NCI-H510A (cell line): Measurements from ENCODE around the gene GTF2A1.

Experiments
- DNase-seq: peaks from one replicate; lab custom pipeline; 2025; lab: John Stamatoyannopoulos, UW

The GTF2A1 gene

GRCh38 chr14:81177225-81177624, 43.5 kb downstream of the GTF2A1 start:
- no peak for DNase-seq

GRCh38 chr14:81176241-81176640, 44.5 kb downstream of the GTF2A1 start:
- DNase-seq = no peak

GRCh38 chr14:81172881-81173280, 47.9 kb downstream of the GTF2A1 start:
- no peak for DNase-seq

- no peak for DNase-seq
Measured at GRCh38 chr14:81172353-81172752, 48.4 kb downstream of the GTF2A1 start.

- no peak for DNase-seq
Measured at GRCh38 chr14:81170829-81171195, 49.9 kb downstream of the GTF2A1 start.

- DNase-seq = peak; percentile 80
Measured at GRCh38 chr14:81170104-81170828, 50.5 kb downstream of the GTF2A1 start.

- DNase-seq = no peak
Measured at GRCh38 chr14:81169711-81170103, 51.1 kb downstream of the GTF2A1 start.

- DNase-seq = no peak
Measured at GRCh38 chr14:81169267-81169666, 51.5 kb downstream of the GTF2A1 start.

GRCh38 chr14:81166121-81166520, 54.6 kb downstream of the GTF2A1 start:
- DNase-seq = no peak

- no peak for DNase-seq
Measured at GRCh38 chr14:81165188-81165587, 55.6 kb downstream of the GTF2A1 start.

- peak; percentile 22 for DNase-seq
Measured at GRCh38 chr14:81164167-81164774, 56.5 kb downstream of the GTF2A1 start.

GRCh38 chr14:81162941-81163340, 57.8 kb downstream of the GTF2A1 start:
- DNase-seq = no peak

- no peak for DNase-seq
Measured at GRCh38 chr14:81161749-81162148, 59.0 kb downstream of the GTF2A1 start.

- no peak for DNase-seq
Measured at GRCh38 chr14:81161088-81161487, 59.7 kb downstream of the GTF2A1 start.

- DNase-seq = no peak
Measured at GRCh38 chr14:81157431-81157830, 63.3 kb downstream of the GTF2A1 start.

- DNase-seq = no peak
Measured at GRCh38 chr14:81153187-81153586, 67.6 kb downstream of the GTF2A1 start.

GRCh38 chr14:81148635-81149034, 72.1 kb downstream of the GTF2A1 start:
- no peak for DNase-seq

- no peak for DNase-seq
Measured at GRCh38 chr14:81147140-81147897, 73.4 kb downstream of the GTF2A1 start.

GRCh38 chr14:81144824-81145603, 75.7 kb downstream of the GTF2A1 start:
- no peak for DNase-seq

- DNase-seq = no peak
Measured at GRCh38 chr14:81143793-81144192, 77.0 kb downstream of the GTF2A1 start.

- DNase-seq = no peak
Measured at GRCh38 chr14:81141426-81141825, 79.3 kb downstream of the GTF2A1 start.

- no peak for DNase-seq
Measured at GRCh38 chr14:81138429-81138828, 82.3 kb downstream of the GTF2A1 start.
